Measurements from ENCODE around the gene HHIPL2.

The HHIPL2 gene

GRCh38 chr1:222547944-222548671 is at the start of gene HHIPL2:
HHIPL2 (minus strand) TSS chr1:222548104; CDS start chr1:222548044, 60 bp downstream.
- H3K4me3 ChIP-seq (ENCODE audit: low read length) = no peak within 1 kb of the TSS
- TF ChIP-seq CTCF (conservative IDR thresholded peaks at IDR 0.05; ENCODE audit: low read depth, low read length) = no peak
- no peak for DNase-seq (ENCODE audit: low read depth)

- no peak for TF ChIP-seq CTCF (conservative IDR thresholded peaks at IDR 0.05; ENCODE audit: low read depth, low read length)
- no peak for DNase-seq (ENCODE audit: low read depth)
- H3K4me3 ChIP-seq (ENCODE audit: low read length) = no peak overlapping the region
Observed at GRCh38 chr1:222596696-222597095, 48.8 kb upstream of the HHIPL2 start.

- no peak for DNase-seq (ENCODE audit: low read depth)
- no peak for TF ChIP-seq CTCF (conservative IDR thresholded peaks at IDR 0.05; ENCODE audit: low read depth, low read length)
- no peak overlapping the region for H3K4me3 ChIP-seq (ENCODE audit: low read length)
Observed at GRCh38 chr1:222594789-222595188, 46.9 kb upstream of the HHIPL2 start.

- H3K4me3 ChIP-seq (ENCODE audit: low read length) = no peak overlapping the region
- no peak for DNase-seq (ENCODE audit: low read depth)
- no peak for TF ChIP-seq CTCF (conservative IDR thresholded peaks at IDR 0.05; ENCODE audit: low read depth, low read length)
Observed at GRCh38 chr1:222592171-222592570, 44.3 kb upstream of the HHIPL2 start.

GRCh38 chr1:222589462-222590302 is 41.8 kb upstream of the HHIPL2 start, which contains the start of gene TAF1A:
TAF1A (minus strand) TSS chr1:222589933.
- H3K4me3 ChIP-seq (ENCODE audit: low read length) = peak within 1 kb of the TSS; percentile 79
- peak; percentile 43 for DNase-seq (ENCODE audit: low read depth)
- no peak for TF ChIP-seq CTCF (conservative IDR thresholded peaks at IDR 0.05; ENCODE audit: low read depth, low read length)

- no peak for TF ChIP-seq CTCF (conservative IDR thresholded peaks at IDR 0.05; ENCODE audit: low read depth, low read length)
- no peak for DNase-seq (ENCODE audit: low read depth)
- H3K4me3 ChIP-seq (ENCODE audit: low read length) = no peak overlapping the region
Observed at GRCh38 chr1:222588135-222588534, 40.2 kb upstream of the HHIPL2 start.

All from retinal pigment epithelial cell (primary cell).